ENCODE results near the gene USP9X. TPM values are rescaled to one million over a fixed set of nuclear protein-coding genes. Genes with fewer than 3 reads are reported as not detected.
"Not testable (repeated sequence)": the region's sequence is repeated elsewhere in the genome, so short reads cannot be mapped to it uniquely, and the experiment has no call there.

USP9X gene
- total and polyA plus RNA-seq, 3 donors from 2014 or later, result 50.8 to 161 (median 135) TPM

DNA sequence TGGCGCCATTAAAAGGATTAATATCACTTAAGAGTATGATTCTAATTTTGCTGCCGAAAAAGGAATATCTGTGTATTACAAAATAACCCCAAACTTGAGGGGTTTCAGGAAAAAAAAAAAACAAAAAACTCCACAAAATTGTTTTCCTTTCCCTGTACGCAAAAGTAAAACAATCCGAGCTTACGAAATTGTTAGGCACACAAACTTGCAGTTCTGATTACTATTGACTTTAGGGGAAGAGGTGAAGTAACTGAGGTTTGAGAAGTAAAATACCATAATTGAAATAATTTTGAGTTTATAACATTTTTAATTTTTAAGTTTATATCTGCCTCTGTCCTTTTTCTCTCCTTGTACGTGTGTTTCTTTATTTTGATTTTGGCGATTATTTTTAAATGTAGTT is 64.8 kb downstream of the USP9X start:
- intact Hi-C loops (cut with DNase I; ENCODE audit: low total_unique reads), result no loop called here
- WGBS, 2 donors, result 81 to 83% methylated on average over 7 of the region's 7 CpGs

DNA sequence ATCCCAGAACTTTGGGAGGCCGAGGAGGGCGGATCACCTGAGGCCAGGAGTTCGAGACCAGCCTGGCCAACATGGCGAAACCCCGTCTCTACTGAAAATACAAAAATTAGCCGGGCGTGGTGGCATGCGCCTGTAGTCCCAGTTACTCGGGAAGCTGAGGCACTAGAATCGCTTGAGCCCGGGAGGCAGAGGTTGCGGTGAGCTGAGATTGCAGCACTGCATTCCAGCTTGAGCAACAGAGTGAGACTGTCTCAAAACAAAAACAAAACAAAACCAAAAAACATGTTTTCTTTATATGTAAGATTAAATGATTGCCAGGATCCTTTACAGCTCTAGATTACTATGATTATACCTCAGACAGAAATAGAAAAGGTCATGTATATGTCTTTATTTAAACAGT is 66.5 kb downstream of the USP9X start:
- WGBS, 2 donors, result 92 to 98% methylated on average over 7 to 8 of the region's 12 CpGs
- intact Hi-C loops (cut with DNase I; ENCODE audit: low total_unique reads); DNase-seq: not testable (repeated sequence)

More for the DNA sequence above, 64.8 kb downstream of the USP9X start:
- Histone ChIP-seq H3K9me3 (no peaks in the 10 kb centered on the region), H3K4me3 (no peak overlapping the region), H3K27me3 (no peaks in the 10 kb centered on the region), H3K36me3 (ENCODE audit: low read depth, missing control alignments) (no peaks in the 10 kb centered on the region), H3K27ac (no peak overlapping the region), H3K4me1 (no peaks in the 10 kb centered on the region)
- DNase-seq, result no peak
- TF ChIP-seq, protein P1, sequence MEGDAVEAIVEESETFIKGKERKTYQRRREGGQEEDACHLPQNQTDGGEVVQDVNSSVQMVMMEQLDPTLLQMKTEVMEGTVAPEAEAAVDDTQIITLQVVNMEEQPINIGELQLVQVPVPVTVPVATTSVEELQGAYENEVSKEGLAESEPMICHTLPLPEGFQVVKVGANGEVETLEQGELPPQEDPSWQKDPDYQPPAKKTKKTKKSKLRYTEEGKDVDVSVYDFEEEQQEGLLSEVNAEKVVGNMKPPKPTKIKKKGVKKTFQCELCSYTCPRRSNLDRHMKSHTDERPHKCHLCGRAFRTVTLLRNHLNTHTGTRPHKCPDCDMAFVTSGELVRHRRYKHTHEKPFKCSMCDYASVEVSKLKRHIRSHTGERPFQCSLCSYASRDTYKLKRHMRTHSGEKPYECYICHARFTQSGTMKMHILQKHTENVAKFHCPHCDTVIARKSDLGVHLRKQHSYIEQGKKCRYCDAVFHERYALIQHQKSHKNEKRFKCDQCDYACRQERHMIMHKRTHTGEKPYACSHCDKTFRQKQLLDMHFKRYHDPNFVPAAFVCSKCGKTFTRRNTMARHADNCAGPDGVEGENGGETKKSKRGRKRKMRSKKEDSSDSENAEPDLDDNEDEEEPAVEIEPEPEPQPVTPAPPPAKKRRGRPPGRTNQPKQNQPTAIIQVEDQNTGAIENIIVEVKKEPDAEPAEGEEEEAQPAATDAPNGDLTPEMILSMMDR (IDR thresholded peaks at IDR 0.05), result no peak
- TF ChIP-seq POLR2A (IDR thresholded peaks at IDR 0.05), result no peak

DNA sequence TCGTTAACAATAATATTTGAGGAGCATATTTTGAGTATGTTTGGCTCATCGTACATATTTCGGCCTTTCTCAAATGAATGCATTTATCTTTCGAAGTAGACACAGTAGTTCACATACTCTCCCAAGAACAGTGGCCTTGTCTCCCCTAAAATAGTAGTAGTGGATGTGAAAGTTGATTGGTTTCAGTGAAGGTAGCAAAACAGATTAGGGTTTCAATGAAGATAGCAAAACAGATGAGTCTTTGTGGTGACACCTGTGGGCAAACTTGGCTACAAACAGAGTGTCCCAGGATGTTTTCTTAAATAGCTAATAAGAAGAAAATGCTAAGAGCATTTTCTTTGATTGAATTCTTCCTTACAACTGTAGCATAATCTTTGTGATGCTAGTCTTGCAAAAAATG is 67.0 kb downstream of the USP9X start:
- WGBS, 2 donors, result 82 to 99% methylated on average over 4 of the region's 4 CpGs

More for the DNA sequence above, 66.5 kb downstream of the USP9X start:
- not testable (repeated sequence) for H3K27ac ChIP-seq; H3K27me3 ChIP-seq; H3K4me1 ChIP-seq; H3K9me3 ChIP-seq; H3K36me3 ChIP-seq (ENCODE audit: low read depth, missing control alignments); H3K4me3 ChIP-seq

DNA sequence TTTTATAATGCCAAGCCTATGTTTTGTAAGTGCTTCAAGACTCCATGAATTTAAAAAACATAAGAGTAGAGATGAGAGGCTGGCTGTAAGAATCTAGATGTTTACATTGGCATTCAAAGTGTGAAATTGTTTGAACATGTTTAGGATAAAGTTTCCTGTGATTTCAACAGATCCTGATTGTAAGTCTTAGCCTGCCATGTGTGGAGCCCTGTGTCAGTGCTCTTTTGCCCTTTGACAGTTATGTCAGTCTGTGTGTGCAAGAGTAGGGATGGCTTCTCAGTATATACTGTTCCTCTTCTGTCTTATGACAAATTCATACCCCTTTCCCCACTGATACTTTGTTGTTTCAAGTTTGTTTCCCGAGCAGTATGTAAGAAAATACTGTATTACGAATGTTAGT is 68.2 kb downstream of the USP9X start:
- WGBS, 2 donors, result 75 to 93% methylated on average over 2 of the region's 2 CpGs
- Histone ChIP-seq H3K27me3 (no peaks in the 10 kb centered on the region), H3K4me1 (no peaks in the 10 kb centered on the region), H3K36me3 (ENCODE audit: low read depth, missing control alignments) (no peaks in the 10 kb centered on the region), H3K27ac (no peak overlapping the region), H3K9me3 (no peaks in the 10 kb centered on the region), H3K4me3 (no peak overlapping the region)
- TF ChIP-seq POLR2A (IDR thresholded peaks at IDR 0.05), result no peak
- TF ChIP-seq, protein P1 (IDR thresholded peaks at IDR 0.05), result no peak
- intact Hi-C loops (cut with DNase I; ENCODE audit: low total_unique reads), result no loop called here
- no peak for DNase-seq

More for the DNA sequence above, 67.0 kb downstream of the USP9X start:
- DNase-seq, result no peak
- Histone ChIP-seq H3K36me3 (ENCODE audit: low read depth, missing control alignments) (no peaks in the 10 kb centered on the region), H3K9me3 (no peaks in the 10 kb centered on the region), H3K27me3 (no peaks in the 10 kb centered on the region), H3K4me3 (no peak overlapping the region), H3K4me1 (no peaks in the 10 kb centered on the region), H3K27ac (no peak overlapping the region)
- intact Hi-C loops (cut with DNase I; ENCODE audit: low total_unique reads), result no loop called here
- no peak for TF ChIP-seq POLR2A (IDR thresholded peaks at IDR 0.05)
- TF ChIP-seq, protein P1 (IDR thresholded peaks at IDR 0.05), result no peak

DNA sequence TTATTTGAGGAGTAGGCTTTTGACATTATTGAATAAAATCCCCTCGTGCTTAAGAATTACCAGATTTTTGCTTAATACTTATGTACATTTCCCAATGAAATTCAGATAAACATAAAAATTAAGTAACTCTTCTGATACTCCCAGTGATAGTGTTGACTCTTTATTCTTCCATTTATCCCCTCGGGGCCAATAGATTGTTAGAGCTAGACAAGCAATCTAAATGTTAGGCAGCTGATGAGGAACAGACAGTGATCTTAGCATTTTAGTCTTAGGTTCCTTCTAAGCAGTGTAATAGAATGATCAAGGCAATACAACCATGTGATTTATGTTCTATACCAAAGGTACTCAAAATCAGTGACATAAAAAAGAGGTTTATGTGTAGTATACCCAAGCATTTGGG is 68.7 kb downstream of the USP9X start:
- H3K9me3 ChIP-seq, result no peaks in the 10 kb centered on the region
- H3K27me3 ChIP-seq, result no peaks in the 10 kb centered on the region
- intact Hi-C loops (cut with DNase I; ENCODE audit: low total_unique reads), result no loop called here
- no peak for DNase-seq
- 92 to 94% methylated on average over 2 of the region's 2 CpGs for WGBS, 2 donors
- H3K4me3 ChIP-seq, result no peak overlapping the region
- H3K27ac ChIP-seq, result no peak overlapping the region
- no peaks in the 10 kb centered on the region for H3K36me3 ChIP-seq (ENCODE audit: low read depth, missing control alignments)
- TF ChIP-seq, protein P1 (IDR thresholded peaks at IDR 0.05), result no peak
- no peak for TF ChIP-seq POLR2A (IDR thresholded peaks at IDR 0.05)
- H3K4me1 ChIP-seq, result no peaks in the 10 kb centered on the region
